DMS79 treated with DMSO at 0.1 percent for 48 hours (cell line): ENCODE data around the gene CDH4.

Experiments used
- DNase-seq: peaks from one replicate; lab custom pipeline; 2025; lab: John Stamatoyannopoulos, UW

The CDH4 gene

DNA sequence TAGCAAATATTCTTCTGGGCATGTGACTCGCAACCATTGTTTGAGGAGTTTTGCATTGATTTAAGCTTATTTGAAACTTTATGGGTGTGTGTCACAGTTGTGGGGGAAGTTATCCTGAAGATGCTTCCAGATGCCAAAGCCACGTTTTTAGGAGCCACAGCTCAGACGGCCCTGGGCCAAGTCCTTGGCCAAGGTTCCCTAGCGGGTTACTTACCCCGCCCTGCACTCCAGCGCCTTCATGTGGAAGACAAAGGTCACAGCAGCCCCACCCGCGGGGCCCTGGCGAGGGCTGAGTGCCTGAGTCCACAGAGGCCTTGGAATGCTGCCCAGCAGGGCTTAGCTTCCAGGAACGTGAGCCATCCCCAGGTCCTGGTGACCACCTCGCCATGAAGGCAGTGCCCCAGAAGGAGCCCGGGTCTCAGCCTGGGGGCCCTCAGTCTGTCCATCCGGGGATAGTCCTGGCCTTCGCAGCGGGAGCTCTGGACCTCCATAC is 308.3 kb downstream of the CDH4 start:
- no peak for DNase-seq

GRCh38 chr20:61561111-61561830 is 309.2 kb downstream of the CDH4 start:
- no peak for DNase-seq

DNA sequence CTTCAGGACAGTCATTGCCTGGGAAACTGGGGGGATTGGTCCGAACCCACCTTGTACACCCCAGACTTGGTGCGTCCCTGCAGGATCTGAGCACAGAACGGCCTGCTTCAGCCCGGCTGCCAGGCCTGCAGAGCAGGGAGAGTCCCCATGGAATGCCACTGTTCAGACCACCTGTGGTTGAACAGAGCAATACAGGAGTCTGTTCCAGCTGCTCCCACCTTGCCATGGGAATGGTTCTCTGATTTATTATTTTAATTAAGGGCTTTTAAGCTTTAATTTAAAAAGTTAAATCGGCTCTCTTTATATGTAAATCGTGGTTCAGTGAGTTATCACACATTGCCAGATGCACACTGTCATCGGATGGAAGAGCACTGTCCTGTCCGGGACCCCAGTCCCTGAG is 310.4 kb downstream of the CDH4 start:
- no peak for DNase-seq

DNA sequence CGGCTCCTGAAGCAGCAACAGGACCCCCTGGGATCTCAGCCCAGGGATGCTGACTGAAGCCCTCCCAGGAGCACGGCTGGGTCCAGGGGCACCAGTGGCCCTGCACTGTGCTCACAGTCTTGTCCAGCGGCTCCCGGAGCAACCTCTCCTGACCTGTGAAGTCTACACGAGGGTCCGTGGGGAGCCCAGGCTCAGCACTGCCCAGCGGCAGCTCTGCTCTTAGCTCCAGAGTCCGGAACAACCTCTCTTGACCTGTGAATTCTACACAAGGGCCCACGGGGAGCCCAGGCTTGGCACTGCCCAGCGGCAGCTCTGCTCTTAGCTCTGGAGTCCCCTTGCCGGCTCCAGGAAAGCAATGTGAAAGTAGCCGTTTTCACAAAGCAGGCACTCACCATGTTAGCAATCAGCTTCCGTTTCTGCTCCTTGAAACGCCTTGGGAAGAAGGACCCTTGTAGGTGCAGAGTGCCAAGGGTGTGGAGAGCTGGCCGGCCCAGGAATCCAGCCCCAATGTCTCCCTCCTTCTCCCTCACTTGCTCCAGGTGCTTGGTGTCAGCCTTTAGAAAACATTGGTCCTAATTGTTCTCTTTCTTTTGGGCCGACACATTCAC is 310.9 kb downstream of the CDH4 start:
- peak; percentile 61 for DNase-seq

- no peak for DNase-seq
Measured at GRCh38 chr20:61564628-61565027, 312.6 kb downstream of the CDH4 start.

GRCh38 chr20:61565791-61566190 is 313.7 kb downstream of the CDH4 start:
- no peak for DNase-seq

GRCh38 chr20:61566691-61567090 is 314.6 kb downstream of the CDH4 start:
- no peak for DNase-seq

- DNase-seq = no peak
Measured at GRCh38 chr20:61567204-61567603, 315.1 kb downstream of the CDH4 start.

- DNase-seq = peak; percentile 94
Measured at GRCh38 chr20:61569825-61570224, 317.8 kb downstream of the CDH4 start.

- DNase-seq = peak; percentile 66
Measured at GRCh38 chr20:61570646-61571195, 318.7 kb downstream of the CDH4 start.

DNA sequence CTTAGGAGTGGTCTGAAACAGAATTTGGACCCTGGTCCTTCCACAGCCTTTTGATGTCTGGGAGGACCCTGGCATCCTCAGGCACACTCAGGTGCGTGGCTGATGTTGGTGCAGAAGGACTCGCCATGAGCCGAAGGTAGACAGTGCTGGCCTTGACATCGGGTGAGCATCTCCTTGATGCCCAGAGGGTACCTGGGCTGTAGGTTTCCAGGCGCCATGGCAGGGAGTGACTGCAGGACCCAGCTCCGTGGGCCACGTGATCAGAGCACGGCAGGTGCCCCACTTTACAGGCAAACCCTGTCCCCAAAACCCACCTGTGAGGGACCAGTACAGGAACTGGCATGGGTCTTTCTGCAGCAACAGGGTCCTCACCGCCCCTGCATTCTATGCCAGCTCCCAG is 319.2 kb downstream of the CDH4 start:
- no peak for DNase-seq

DNA sequence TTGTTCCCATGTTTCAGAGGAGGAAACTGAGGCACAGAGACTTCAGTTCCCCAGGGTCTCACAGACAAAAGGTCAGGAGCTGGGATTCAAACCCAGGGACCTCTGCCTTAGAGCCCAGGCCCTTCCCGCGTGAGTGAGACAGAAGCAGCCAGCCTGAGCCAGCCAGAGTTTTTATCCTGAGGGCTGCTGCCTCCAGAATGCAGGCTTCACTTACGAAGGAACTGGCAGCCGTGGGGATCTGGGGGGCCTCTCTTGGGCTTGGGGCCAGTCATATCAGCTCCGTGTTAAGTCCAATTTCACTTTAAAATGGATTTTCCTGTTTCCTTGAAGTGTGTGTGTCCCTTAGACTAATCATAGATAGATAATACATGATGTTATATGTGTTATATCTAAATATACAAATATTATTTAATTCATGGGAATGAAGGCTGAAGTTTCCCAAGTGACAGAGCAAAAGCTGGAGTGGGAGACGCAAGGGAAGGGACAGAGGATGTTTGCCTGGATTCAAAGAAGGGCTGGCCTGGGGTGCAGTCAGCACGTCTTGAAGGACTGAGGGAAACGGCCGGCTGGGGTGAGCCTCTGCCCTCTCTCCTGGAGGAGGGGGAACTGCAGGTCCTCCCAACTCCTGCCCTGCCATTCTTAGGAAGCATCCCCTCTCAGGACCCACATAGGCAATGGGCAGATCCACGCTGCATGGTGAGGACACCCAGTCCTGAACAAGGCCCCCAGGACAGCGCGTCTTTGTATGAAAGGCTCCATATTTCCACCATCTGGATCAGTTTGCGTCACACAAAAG is 320.1 kb downstream of the CDH4 start:
- DNase-seq = no peak

DNA sequence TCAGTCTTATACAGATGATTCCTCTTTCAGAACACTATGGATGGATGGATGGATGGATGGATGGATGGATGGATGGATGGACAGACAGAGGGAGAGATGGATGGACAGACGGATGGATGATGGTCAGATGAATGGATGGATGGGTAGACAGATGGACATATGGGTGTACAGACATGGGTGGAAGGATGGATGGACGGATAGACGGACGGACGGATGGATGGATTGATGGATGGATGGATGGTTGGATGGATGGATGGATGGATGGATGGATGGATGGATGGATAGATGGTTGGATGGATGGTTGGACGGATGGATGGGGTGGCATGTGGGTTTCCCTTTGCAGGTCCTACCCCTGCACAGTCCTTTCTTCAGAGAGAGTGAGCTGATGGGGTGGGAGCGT is 320.7 kb downstream of the CDH4 start:
- DNase-seq = no peak

DNA sequence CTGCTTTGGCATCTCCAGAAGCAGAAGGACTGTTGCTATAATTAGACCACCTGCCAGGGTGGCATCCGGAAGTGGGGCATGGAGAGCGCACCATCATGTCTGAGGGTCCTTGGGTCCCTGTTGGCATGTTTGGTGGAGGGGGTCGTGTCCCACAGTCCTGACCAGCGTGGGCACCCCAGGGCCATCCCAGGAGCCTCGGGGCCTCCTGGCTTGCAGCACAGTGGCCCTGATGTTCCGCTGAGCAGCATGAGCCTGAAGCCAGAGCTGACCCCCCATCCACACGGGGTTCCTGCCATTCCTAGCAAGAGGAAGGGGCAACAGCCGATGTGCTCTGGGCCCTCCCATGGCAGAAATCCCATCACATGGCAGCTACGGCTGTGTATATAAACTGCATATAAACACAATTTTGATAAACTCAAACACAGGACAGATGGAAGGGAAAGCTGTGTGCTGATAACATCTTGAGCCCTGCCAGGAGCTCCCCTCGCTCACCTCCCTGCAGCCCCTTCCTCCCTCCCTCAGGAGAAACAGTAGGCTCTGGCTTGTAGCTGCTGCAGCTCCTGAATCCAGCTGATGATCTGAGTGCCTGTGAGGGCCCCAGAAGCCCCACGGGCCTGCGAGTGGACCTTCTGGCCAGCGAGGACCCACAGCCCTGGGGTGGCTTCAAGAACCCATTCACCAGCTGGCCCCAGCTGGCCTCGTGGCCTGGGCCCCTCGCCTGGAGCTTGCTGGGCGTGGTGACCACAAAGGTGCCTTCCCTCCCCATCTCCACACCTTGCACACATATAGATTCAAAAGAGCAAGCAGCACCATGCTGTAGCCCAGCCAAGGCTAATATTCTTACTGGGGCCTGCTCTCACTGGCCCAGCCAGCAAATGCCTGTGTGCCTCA is 321.6 kb downstream of the CDH4 start:
- DNase-seq = no peak

DNA sequence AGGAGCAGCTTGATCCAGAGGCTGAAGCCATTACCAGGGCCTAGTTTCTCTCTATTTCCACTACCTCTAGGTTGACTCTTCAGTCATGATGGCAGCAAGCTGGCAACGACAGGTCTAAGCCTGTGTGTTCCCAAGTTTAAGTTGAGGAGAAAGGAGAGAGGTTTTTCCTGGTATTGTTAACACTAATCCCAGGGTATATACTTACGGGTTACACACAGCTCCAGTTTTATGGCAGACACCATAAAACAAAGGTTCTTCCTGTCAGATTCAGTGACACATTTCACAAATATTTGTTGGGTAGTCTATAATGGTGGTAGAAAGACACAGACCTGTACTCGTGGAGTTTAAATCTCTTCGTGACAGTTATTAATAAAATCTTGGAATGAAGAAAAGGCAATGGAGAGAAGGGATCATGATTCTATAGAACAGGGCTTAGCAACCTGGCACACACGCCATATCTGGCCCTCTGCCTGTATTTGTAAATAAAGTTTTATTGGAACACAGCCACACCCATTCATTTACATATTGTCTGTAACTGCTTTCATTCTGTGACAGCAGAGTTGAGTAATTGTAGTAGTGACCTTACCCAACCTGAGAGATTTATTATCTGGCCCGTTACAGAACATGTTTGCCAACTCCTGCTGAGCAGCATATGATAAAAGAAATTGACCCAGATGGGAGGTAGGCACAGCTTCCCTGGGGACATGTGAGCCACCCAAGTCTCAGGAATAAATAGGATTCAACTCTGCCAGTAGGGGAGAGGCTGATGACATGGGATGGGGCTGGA is 323.3 kb downstream of the CDH4 start:
- DNase-seq = no peak

DNA sequence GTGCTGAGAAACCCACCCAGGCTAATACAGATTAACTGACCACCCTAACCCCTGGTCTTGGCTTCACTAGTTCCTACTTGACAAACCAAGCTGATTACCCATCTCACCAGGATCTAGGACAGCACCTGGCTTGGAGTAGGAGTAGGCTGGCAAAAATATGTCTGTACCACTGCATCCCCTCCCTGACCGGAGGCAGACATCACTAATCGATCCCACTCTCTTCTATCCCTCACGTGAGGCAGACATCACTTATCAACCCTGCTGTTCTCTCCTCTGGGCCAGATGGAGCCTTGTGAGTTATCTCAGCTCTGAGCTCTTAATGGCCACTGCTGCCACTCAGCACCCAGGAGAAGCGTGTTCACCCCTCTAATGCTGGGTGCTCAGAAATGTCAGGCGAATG is 324.3 kb downstream of the CDH4 start:
- DNase-seq = no peak

GRCh38 chr20:61577065-61577464 is 325.0 kb downstream of the CDH4 start:
- no peak for DNase-seq

DNA sequence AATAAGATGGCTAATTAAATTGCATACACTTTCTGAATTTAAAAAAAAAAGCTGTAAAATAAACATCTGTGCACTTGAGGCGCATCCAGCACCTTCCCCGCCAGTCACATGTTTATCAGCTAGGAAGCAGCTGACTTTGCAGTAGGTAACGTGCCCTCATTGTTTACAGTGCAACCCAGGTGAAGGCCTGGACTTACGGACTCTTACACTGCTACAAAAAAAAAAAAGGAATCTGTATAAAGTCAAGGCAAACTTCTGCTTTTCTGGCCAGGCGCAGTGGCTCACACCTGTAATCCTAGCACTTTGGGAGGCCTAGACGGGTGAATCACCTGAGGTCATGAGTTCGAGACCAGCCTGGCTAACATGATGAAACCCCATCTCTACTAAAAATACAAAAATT is 327.8 kb downstream of the CDH4 start:
- DNase-seq = no peak

DNA sequence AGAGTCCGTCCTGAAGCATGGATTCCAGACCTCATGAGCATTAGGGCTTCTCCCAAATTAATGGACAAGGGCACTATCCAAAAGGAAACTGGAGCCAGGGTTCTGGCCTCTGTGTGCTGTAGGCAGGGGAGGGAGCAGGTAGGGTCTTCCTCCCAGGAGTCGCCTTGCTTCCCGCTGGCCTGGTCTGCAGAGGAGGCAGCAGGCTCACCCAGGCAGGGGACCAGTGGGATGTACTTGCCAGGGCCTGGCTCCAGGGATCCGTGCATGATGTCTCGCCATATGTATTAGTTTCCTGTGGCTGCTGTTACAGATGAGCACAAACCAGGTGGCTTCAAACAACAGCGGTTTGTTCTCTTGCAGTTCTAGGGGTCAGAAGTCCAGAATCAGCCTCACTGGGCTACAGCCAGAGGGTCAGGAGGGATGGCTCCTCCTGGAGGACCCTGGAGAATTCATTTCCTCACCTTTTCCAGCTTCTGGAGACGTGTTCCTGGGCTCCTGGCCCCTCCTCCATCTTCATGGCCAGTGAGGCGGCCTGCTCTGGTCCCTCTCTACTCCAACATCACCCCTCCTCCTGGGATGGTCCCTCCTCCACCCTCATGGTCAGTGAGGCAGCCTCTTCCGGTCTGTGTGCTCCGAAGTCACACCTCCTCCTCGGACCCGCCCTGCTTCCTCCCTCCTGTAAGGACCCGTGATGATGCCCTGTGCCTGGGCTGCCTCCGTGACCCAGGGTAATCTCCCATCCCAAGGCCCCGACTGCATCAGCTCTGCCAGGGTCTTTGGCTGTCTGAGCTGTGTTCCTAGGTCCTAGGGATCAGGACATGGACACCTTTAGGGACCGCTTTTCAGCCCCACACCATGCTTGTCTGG is 329.1 kb downstream of the CDH4 start:
- DNase-seq = no peak

DNA sequence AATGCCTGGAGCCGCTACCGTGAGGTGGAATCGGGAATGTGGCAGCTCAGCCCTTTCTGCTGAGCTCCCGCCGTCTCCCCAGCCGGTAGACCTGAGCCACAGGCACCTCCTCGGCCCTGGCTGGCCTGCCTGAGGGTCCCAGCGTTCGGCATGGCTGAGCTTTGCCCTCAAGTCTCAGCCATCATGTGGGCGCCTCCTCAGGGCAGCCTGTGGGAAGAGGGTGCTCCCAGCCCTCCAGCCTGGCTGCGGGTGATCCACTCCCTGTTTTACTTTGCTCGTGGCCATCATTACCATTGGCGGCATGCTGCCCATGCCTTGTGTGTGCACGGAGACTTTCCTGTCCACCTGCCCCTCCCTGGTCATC is 329.7 kb downstream of the CDH4 start:
- DNase-seq = no peak
